ENCODE data around the gene SPOCK1. TPM values are rescaled to one million over a fixed set of nuclear protein-coding genes. Genes with fewer than 3 reads are reported as not detected.

SPOCK1 gene
- total RNA-seq, 1 donor from 2014 or later: 81.2 TPM

GRCh38 chr5:137506296-137506695, 7.2 kb upstream of the SPOCK1 start:
- DNase-seq (ENCODE audit: low spot score in 2 of 2): no peak
- H3K9me3 ChIP-seq: no peaks in the 10 kb centered on the region
- no peaks in the 10 kb centered on the region for H3K36me3 ChIP-seq
- intact Hi-C loops (cut with DNase I): no loop called here
- no peak overlapping the region for H3K27ac ChIP-seq
- no peaks in the 10 kb centered on the region for H3K4me1 ChIP-seq
- no peak for TF ChIP-seq CTCF (IDR thresholded peaks at IDR 0.05)
- no peaks in the 10 kb centered on the region for H3K27me3 ChIP-seq
- H3K4me3 ChIP-seq: no peak overlapping the region

- H3K27me3 ChIP-seq: no peaks in the 10 kb centered on the region
- no peak overlapping the region for H3K4me3 ChIP-seq
- no peak for TF ChIP-seq CTCF (IDR thresholded peaks at IDR 0.05)
- H3K36me3 ChIP-seq: no peaks in the 10 kb centered on the region
- H3K4me1 ChIP-seq: no peaks in the 10 kb centered on the region
- intact Hi-C loops (cut with DNase I): no loop called here
- no peak overlapping the region for H3K27ac ChIP-seq
- no peak for DNase-seq (ENCODE audit: low spot score in 2 of 2)
- H3K9me3 ChIP-seq: no peaks in the 10 kb centered on the region
Observed at GRCh38 chr5:137504916-137505315, 5.8 kb upstream of the SPOCK1 start.

- intact Hi-C loops (cut with DNase I): no loop called here
- H3K4me3 ChIP-seq: no peak overlapping the region
- no peak overlapping the region for H3K27ac ChIP-seq
- H3K27me3 ChIP-seq: no peaks in the 10 kb centered on the region
- H3K36me3 ChIP-seq: no peaks in the 10 kb centered on the region
- no peak for TF ChIP-seq CTCF (IDR thresholded peaks at IDR 0.05)
- H3K9me3 ChIP-seq: no peaks in the 10 kb centered on the region
- H3K4me1 ChIP-seq: peaks cover 0 to 3% of the 10 kb centered on the region in 2 donors
- DNase-seq (ENCODE audit: low spot score in 2 of 2): no peak
Observed at GRCh38 chr5:137503456-137503855, 4.3 kb upstream of the SPOCK1 start.

GRCh38 chr5:137502632-137503031, 3.5 kb upstream of the SPOCK1 start:
- H3K27ac ChIP-seq: no peak overlapping the region
- no peaks in the 10 kb centered on the region for H3K36me3 ChIP-seq
- no peak for TF ChIP-seq CTCF (IDR thresholded peaks at IDR 0.05)
- no peaks in the 10 kb centered on the region for H3K27me3 ChIP-seq
- H3K4me3 ChIP-seq: no peak overlapping the region
- DNase-seq (ENCODE audit: low spot score in 2 of 2): no peak
- intact Hi-C loops (cut with DNase I): no loop called here
- peaks cover 4 to 6% of the 10 kb centered on the region in 2 donors for H3K4me1 ChIP-seq
- H3K9me3 ChIP-seq: no peaks in the 10 kb centered on the region

- no peaks in the 10 kb centered on the region for H3K27me3 ChIP-seq
- H3K4me1 ChIP-seq: peaks cover 4 to 6% of the 10 kb centered on the region in 2 donors
- no peak overlapping the region for H3K4me3 ChIP-seq
- DNase-seq (ENCODE audit: low spot score in 2 of 2): no peak
- H3K36me3 ChIP-seq: no peaks in the 10 kb centered on the region
- intact Hi-C loops (cut with DNase I): no loop called here
- no peak overlapping the region for H3K27ac ChIP-seq
- no peaks in the 10 kb centered on the region for H3K9me3 ChIP-seq
- TF ChIP-seq CTCF (IDR thresholded peaks at IDR 0.05): no peak
Observed at GRCh38 chr5:137501846-137502406, 2.8 kb upstream of the SPOCK1 start.

GRCh38 chr5:137501226-137501625, 2.1 kb upstream of the SPOCK1 start:
- no peak for TF ChIP-seq CTCF (IDR thresholded peaks at IDR 0.05)
- H3K4me1 ChIP-seq: peaks cover 4 to 6% of the 10 kb centered on the region in 2 donors
- no peak for DNase-seq (ENCODE audit: low spot score in 2 of 2)
- no peaks in the 10 kb centered on the region for H3K27me3 ChIP-seq
- intact Hi-C loops (cut with DNase I): no loop called here
- no peaks in the 10 kb centered on the region for H3K36me3 ChIP-seq
- no peak overlapping the region for H3K4me3 ChIP-seq
- no peak overlapping the region for H3K27ac ChIP-seq
- no peaks in the 10 kb centered on the region for H3K9me3 ChIP-seq

All from ascending aorta (tissue), 2 donors.